OCI-LY3 (cell line): ENCODE data around the gene LRP4.

ENCODE experiments used
- CTCF ChIP-seq: fragments of 200-600, 300-600 bp; sonication (generic); IDR thresholded peaks from 2 replicates; pipeline ENCODE4 v1.5.1; 2014; ENCODE audit warnings: antibody characterized with exemption, low read length, low read depth
- EZH2phosphoT487 ChIP-seq: fragments of 200-600 bp; shearing (Covaris generic); IDR thresholded peaks from 2 replicates; pipeline ENCODE4 v1.6.1; 2018; ENCODE audit warnings: antibody characterized with exemption, mixed run types, low read depth

- TF ChIP-seq CTCF (no peak), EZH2phosphoT487 (no peak)
Measured at GRCh38 chr11:46917762-46918082, 628 bp downstream of the LRP4 start.
